ENCODE results near the gene SDHA. TPM values are rescaled to one million over a fixed set of nuclear protein-coding genes. Genes with fewer than 3 reads are reported as not detected.

Gene SDHA
- total RNA-seq, 4 donors from 2014 or later = 155 to 471 (median 250) TPM

DNA sequence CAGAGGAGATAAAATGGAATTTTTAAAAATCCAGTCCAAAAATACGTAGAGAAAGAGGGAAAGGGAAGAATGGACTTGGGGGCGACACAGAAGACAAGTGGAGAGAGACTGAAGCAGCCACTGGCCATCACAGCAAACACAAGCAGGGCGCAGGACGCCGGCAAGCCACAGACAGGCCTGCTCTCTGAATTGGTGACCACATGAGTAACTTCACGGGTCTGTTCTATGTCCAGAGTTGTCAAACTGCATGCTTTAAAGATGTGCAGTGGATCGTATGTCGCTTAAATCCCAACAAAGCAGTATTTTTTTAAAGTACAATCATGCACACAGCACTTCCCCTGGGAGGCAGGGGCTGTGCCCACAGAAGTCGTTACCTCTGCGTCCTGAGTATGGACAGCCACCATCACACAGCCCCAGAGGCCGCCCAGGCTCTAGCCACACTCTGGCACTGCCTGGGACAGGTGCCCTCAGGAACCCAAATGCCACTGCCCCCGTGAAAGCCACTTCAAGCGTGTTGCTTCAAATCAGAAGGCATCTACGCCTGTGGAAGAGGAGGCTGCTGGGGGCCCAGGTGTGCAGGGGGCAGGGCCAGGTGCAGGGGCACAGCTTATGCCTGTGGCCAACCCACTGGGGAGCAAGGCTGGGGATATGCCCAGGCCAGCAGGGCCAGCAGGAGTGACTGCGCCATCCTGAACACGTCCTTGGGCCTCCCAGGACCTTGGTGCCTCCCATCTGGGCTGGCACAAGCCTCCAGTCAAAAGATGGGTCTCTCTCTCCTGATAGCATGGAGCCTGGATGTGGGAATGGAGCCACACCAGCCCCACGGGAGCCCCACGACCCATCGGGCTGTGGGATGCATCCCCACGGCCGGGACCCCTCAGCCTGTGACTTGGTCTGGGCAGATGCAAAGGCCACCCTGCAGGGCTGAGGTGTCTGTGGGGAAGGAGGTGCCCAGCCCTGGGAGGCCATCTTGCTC, 32.7 kb upstream of the SDHA start:
- TF ChIP-seq EP300 (IDR thresholded peaks at IDR 0.05; ENCODE audit: low read depth) (no peak), POLR2AphosphoS5 (IDR thresholded peaks at IDR 0.05) (no peak), POLR2A (IDR thresholded peaks at IDR 0.05) (no peak)
- TF ChIP-seq, protein P1, sequence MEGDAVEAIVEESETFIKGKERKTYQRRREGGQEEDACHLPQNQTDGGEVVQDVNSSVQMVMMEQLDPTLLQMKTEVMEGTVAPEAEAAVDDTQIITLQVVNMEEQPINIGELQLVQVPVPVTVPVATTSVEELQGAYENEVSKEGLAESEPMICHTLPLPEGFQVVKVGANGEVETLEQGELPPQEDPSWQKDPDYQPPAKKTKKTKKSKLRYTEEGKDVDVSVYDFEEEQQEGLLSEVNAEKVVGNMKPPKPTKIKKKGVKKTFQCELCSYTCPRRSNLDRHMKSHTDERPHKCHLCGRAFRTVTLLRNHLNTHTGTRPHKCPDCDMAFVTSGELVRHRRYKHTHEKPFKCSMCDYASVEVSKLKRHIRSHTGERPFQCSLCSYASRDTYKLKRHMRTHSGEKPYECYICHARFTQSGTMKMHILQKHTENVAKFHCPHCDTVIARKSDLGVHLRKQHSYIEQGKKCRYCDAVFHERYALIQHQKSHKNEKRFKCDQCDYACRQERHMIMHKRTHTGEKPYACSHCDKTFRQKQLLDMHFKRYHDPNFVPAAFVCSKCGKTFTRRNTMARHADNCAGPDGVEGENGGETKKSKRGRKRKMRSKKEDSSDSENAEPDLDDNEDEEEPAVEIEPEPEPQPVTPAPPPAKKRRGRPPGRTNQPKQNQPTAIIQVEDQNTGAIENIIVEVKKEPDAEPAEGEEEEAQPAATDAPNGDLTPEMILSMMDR (IDR thresholded peaks at IDR 0.05) = no peak
- peaks cover 4 to 10% (median 8%) of the 10 kb centered on the region in 4 donors for H3K4me1 ChIP-seq
- intact Hi-C loops (cut with DNase I; ENCODE audit: low total_unique reads) = no loop called here
- H3K27ac ChIP-seq = peak overlapping the region in 1 of 4 donors; percentile 21
- no peaks in the 10 kb centered on the region for H3K9me3 ChIP-seq
- 66 to 77% methylated on average over 5 to 19 of the region's 21 CpGs for WGBS, 2 donors (ENCODE audit: low coverage in 1 of 2)
- in situ Hi-C loops (cut with MboI; ENCODE audit: low pct_ligation_motif_present in 1 of 4, low pct_unique_long_range_greater_than_20kb in 1 of 4, low sequenced_read_pairs in 3 of 4) = no loop called here
- DNase-seq = no peak
- H3K4me3 ChIP-seq = no peak overlapping the region
- H3K36me3 ChIP-seq = no peaks in the 10 kb centered on the region
- no peaks in the 10 kb centered on the region for H3K27me3 ChIP-seq

DNA sequence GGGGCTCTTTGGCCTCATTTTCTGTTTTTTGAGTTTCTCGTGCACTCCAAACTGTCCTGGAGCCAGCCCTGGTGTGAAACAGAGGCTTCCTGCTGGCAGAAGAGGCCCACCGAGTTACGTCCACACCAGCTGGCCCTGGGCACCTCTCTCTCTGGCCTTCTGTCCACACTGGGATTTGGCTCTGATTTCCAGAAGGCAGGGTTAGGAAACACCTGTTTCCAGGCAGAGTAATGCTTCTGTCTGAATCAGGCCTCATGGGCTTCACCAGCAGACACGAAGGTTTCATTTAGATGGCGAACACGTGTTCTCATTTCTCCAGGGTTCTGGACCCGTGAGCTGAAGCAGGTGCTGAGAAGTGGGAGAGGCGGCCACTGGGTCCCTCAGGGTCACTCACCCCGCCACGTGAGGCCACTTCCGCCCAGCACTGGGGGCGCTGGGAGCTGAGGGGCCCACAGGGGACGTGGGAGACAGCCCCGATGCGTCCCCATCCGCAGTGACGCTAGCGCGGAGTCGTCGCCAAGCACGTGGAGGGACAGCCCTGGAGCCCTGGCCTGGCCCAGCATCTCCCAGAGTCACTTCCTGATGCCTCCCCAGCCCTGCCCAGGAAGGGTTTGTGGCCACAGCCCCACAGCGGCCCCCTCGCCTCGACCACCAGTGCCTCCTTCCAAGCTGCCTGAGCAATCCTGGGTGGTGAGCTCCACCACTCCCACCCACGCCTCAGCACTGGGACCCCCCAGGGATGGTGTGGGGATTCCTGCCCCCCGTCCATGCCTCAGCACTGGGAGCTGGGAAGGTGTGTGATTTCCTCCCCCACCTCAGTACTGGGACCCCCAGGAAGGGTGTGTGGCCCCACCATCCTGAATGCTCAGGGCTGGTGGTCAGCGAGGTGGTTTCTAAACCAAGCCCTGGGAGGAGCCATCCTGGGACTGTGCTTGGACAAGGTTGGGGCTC, 31.8 kb upstream of the SDHA start:
- no peak for DNase-seq
- Histone ChIP-seq H3K4me3 (no peak overlapping the region), H3K27me3 (peaks cover 9% of the 10 kb centered on the region), H3K9me3 (no peaks in the 10 kb centered on the region), H3K27ac (no peak overlapping the region), H3K36me3 (no peaks in the 10 kb centered on the region), H3K4me1 (peaks cover 4 to 14% (median 10%) of the 10 kb centered on the region in 4 donors)
- WGBS, 2 donors (ENCODE audit: low coverage in 1 of 2) = 80 to 83% methylated on average over 2 to 28 of the region's 28 CpGs
- intact Hi-C loops (cut with DNase I; ENCODE audit: low total_unique reads) (no loop called here), in situ Hi-C loops (cut with MboI; ENCODE audit: low pct_ligation_motif_present in 1 of 4, low pct_unique_long_range_greater_than_20kb in 1 of 4, low sequenced_read_pairs in 3 of 4) (no loop called here)
- no peak for TF ChIP-seq POLR2A (IDR thresholded peaks at IDR 0.05)
- TF ChIP-seq, protein P1 (IDR thresholded peaks at IDR 0.05) = no peak
- TF ChIP-seq POLR2AphosphoS5 (IDR thresholded peaks at IDR 0.05) = no peak
- TF ChIP-seq EP300 (IDR thresholded peaks at IDR 0.05; ENCODE audit: low read depth) = no peak

DNA sequence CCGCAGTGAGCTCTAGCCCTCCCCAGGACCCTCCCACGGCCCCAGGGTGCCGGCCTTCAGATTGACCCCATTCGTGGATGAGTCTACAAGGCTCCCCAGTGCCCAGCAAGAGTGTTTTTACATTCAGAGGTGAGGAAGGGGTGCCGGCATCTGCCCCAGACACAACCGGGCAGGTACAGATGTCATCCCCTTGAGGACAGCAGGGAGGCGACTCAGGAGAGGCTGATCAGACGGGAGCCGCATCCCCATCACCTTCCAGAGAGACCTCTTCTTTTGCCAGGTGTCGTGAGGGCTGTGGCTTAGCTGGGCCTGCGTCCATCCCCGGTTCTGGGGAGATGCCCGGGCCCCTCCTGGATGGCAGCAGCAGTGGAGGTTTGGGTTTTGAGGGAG, 31.1 kb upstream of the SDHA start:
- Histone ChIP-seq H3K36me3 (no peaks in the 10 kb centered on the region), H3K4me3 (no peak overlapping the region), H3K27ac (no peak overlapping the region), H3K4me1 (peaks cover 4 to 17% (median 14%) of the 10 kb centered on the region in 4 donors), H3K27me3 (peaks cover 16% of the 10 kb centered on the region), H3K9me3 (no peaks in the 10 kb centered on the region)
- 75% methylated on average over 13 of the region's 13 CpGs; no CpG with 5 or more reads in 1 of the 2 donors for WGBS, 2 donors (ENCODE audit: low coverage in 1 of 2)
- DNase-seq = no peak
- intact Hi-C loops (cut with DNase I; ENCODE audit: low total_unique reads) (no loop called here), in situ Hi-C loops (cut with MboI; ENCODE audit: low pct_ligation_motif_present in 1 of 4, low pct_unique_long_range_greater_than_20kb in 1 of 4, low sequenced_read_pairs in 3 of 4) (no loop called here)
- TF ChIP-seq POLR2A (IDR thresholded peaks at IDR 0.05) = no peak
- TF ChIP-seq POLR2AphosphoS5 (IDR thresholded peaks at IDR 0.05) = no peak
- TF ChIP-seq, protein P1 (IDR thresholded peaks at IDR 0.05) = no peak
- no peak for TF ChIP-seq EP300 (IDR thresholded peaks at IDR 0.05; ENCODE audit: low read depth)
